GM19324 (cell line): Measurements from ENCODE around the gene MYOM1.
"Not testable (repeated sequence)": the region's sequence is repeated elsewhere in the genome, so short reads cannot be mapped to it uniquely, and the experiment has no call there.

ENCODE experiments used
- ATAC-seq: cut with Tn5 transposase; IDR thresholded peaks from one replicate; pipeline ENCODE4 v1.9.1; 2021; ENCODE audit warnings: mild to moderate bottlenecking, moderate library complexity; ENCODE audit not compliant: unreplicated experiment, low FRiP score

MYOM1 gene

GRCh38 chr18:3062798-3063680 lies 156.7 kb downstream of the MYOM1 start:
- ATAC-seq: no peak

GRCh38 chr18:3061581-3062312 lies 158.0 kb downstream of the MYOM1 start:
- no peak for ATAC-seq

- ATAC-seq: no peak
These were observed 158.8 kb downstream of the MYOM1 start for GRCh38 chr18:3060667-3061580.

- ATAC-seq: no peak
These were observed 160.5 kb downstream of the MYOM1 start for GRCh38 chr18:3059272-3059671.

GRCh38 chr18:3058328-3059191 lies 161.2 kb downstream of the MYOM1 start:
- no peak for ATAC-seq

- ATAC-seq: no peak
These were observed 162.2 kb downstream of the MYOM1 start for GRCh38 chr18:3057526-3057925.

GRCh38 chr18:3056311-3056710 lies 163.5 kb downstream of the MYOM1 start:
- ATAC-seq: no peak

GRCh38 chr18:3055816-3056215 lies 164.0 kb downstream of the MYOM1 start:
- no peak for ATAC-seq

GRCh38 chr18:3055186-3055728 lies 164.5 kb downstream of the MYOM1 start:
- no peak for ATAC-seq

- no peak for ATAC-seq
These were observed 165.0 kb downstream of the MYOM1 start for GRCh38 chr18:3054780-3055179.

- no peak for ATAC-seq
These were observed 165.6 kb downstream of the MYOM1 start for GRCh38 chr18:3054214-3054613.

- no peak for ATAC-seq
These were observed 166.7 kb downstream of the MYOM1 start for GRCh38 chr18:3053081-3053480.

- no peak for ATAC-seq
These were observed 167.4 kb downstream of the MYOM1 start for GRCh38 chr18:3052411-3052758.

- ATAC-seq: no peak
These were observed 167.9 kb downstream of the MYOM1 start for GRCh38 chr18:3051718-3052410.

- ATAC-seq: not testable (repeated sequence)
These were observed 169.8 kb downstream of the MYOM1 start for GRCh38 chr18:3049897-3050454.

GRCh38 chr18:3048820-3049349 lies 170.9 kb downstream of the MYOM1 start:
- ATAC-seq: no peak

- ATAC-seq: no peak
These were observed 171.6 kb downstream of the MYOM1 start for GRCh38 chr18:3048121-3048520.

GRCh38 chr18:3046216-3046808 lies 173.5 kb downstream of the MYOM1 start:
- ATAC-seq: no peak
